Activated CD8-positive, alpha-beta memory T cell treated with anti-CD3 and anti-CD28 coated beads for 4 hours (primary cell): ENCODE results near the gene RNU6-9.
"Not testable (repeated sequence)": the region's sequence is repeated elsewhere in the genome, so short reads cannot be mapped to it uniquely, and the experiment has no call there.

Source experiments
- DNase-seq, 2 donors: peaks; one replicate each; pipeline ENCODE4 v3.0.0-alpha.2; 2020; ENCODE audit warnings: low read depth in 2 of 2

The RNU6-9 gene

DNA sequence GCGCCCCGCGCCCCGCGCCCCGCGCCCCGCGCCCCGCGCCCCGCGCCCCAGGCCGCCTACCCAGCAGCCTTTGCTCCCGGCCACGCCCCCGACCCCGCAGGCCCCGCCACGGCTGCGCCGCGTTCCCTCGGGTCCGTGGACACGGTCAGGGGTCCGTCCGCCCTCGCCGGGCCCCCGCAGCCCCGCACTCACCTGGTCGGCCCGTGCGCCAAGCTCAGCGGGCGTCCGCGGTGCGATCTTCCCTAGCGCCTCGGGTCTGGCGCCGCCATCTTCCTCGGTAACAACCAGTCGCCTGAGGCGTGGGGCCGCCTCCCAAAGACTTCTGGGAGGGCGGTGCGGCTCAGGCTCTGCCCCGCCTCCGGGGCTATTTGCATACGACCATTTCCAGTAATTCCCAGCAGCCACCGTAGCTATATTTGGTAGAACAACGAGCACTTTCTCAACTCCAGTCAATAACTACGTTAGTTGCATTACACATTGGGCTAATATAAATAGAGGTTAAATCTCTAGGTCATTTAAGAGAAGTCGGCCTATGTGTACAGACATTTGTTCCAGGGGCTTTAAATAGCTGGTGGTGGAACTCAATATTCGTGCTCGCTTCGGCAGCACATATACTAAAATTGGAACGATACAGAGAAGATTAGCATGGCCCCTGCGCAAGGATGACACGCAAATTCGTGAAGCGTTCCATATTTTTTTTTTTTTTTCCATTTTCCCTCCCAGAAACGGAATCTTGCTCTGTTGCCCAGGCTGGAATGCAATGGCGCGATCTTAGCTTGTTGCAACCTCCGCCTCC is at the start of gene RNU6-9, which contains the start of gene MED16:
TSS of gene RNU6-9 (plus strand) at position 591 of the 796 bp plus-strand sequence.
TSS of gene MED16 (minus strand) at position 294 of the 796 bp plus-strand sequence. CDS start 2,056 bp downstream, outside the sequence.
- peak; percentile 74 to 83 for DNase-seq

GRCh38 chr19:843836-844545 is 49.3 kb upstream of the RNU6-9 start:
- DNase-seq = no peak

- no peak for DNase-seq
Observed at GRCh38 chr19:844546-844971, 48.7 kb upstream of the RNU6-9 start.

DNA sequence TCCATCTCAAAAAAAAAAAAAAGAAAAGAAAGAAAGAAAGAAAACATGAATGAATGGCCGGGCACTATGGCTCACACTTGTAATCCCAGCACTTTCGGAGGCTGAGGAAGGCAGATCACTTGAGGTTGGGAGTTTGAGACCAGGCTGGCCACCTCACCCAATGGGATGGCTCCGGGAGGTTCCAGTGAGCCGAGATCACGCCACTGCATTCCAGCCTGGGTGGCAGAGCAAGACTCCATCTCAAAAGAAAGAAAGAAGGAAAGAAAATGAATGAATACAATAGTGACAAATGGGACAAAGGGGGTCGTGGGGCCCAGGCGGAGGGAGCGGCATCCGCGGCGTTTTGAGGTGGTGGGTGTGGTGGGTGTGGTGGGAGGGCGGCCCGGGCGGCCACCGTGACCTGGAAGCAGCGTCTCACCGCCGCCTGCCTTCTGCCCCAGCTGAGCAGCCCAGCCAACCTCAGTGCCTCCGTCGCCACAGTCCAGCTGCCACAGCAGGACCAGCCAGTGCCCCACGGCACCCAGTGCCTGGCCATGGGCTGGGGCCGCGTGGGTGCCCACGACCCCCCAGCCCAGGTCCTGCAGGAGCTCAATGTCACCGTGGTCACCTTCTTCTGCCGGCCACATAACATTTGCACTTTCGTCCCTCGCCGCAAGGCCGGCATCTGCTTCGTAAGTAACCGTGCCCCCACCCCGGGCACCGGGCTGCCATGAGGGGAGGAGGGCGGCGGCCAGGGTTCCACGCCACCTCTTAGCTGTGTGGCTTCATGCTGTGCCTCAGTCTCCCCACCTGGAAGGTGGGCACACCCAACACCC is 47.4 kb upstream of the RNU6-9 start:
- no peak for DNase-seq

DNA sequence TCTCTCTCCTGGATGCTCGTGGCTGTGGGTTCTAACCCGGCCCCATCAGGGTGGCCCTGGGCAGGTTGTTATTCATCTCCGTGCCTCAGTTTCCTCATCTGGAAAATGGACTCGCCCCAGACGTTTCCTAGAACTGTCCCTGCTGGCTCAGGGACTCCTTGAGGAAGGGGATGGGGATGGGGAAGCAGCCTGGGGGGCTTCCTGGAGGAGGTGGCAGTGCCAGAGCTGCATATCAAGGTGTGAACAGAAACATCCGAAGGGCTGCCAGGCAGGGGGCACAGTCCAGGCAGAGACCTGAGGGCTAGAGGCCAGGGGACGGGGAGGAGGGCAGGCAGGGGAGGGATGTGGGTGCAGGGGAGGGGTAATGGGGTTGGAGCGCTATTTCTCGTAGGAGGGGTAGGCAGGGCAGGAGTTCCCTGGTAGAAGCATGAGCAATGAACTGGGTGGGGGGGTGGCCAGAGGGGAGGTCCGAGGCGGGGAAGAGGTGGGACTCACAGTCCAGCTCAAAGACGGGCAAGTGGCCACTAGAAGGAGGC is 44.8 kb upstream of the RNU6-9 start:
- no peak for DNase-seq

GRCh38 chr19:849195-849594 is 44.1 kb upstream of the RNU6-9 start:
- DNase-seq = not testable (repeated sequence)

DNA sequence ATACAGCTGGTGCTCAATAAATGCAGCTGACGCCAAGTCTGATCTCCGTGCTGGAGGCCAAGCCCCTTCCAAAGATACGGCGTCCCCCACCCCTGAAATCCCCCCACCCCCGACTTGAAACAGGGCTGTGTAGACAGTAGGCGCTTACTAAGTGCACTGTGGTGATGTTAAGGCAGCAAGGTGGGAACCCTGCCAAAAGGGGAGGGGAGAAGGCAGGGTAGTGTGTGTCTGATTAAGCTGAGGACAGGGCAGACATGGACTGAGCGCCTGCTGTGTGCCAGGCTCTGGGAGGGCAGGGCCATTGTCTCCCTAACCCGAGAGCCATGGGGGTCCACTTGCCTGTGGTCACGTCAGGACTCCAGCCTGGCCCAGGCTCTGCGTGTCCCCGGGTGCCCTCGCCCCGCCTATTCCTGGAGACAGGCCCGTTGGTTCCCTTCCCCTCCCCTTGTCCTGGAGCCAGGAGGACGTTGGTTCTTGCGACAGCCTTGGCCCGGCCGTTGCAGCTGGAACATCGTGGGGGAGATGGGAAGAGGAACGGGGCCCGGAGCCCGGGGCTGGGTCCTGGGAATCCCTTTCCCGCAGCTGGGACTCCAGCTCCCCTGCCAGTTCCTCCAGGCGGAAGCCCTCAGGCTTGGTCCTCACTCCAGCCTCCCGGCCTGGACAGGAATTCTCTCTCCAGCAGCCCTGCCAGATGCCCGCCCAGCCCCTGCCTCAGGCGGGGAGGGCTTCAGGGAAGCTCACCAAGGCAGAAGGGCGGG is 42.9 kb upstream of the RNU6-9 start:
- no peak for DNase-seq

DNA sequence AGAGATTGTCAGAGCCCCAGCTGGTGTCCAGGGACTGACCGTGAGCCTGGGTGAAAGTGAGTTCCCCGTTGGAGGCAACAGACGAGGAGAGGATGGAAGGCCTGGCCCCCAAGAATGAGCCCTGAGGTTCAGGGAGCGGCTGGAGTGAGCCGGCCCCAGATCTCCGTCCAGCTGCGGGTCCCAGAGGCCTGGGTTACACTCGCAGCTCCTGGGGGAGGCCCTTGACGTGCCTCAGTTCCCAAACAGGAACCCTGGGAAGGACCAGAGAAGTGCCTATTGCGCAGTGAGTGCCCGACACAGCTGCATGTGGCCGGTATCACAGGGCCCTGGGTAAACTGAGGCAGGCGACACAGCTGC is 42.3 kb upstream of the RNU6-9 start:
- DNase-seq = no peak

- no peak for DNase-seq
Observed at GRCh38 chr19:852136-853013, 40.9 kb upstream of the RNU6-9 start, which contains the start of gene ELANE. Gene ELANE (plus strand): TSS chr19:852303. CDS start chr19:852329, 26 bp downstream.

DNA sequence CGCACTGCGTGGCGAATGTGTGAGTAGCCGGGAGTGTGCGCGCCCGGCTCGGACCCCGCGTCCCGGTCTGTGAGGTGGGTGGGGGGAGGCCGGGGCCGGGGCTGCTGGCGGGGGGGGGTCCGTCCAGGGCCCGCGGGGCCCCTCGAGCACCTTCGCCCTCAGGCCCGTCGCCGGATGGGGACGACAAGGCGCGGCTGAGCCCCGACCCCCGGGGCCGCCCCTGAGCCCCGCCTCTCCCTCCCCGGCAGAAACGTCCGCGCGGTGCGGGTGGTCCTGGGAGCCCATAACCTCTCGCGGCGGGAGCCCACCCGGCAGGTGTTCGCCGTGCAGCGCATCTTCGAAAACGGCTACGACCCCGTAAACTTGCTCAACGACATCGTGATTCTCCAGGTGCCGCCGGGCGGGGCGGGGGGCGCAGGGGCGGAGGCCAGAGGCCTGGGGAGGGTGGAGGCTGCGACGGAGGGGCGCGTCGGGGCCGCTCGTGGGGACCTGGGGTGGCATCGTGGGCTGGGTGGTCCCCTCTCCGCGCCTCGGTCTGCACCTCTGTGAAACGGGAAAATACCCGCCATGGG is 40.2 kb upstream of the RNU6-9 start:
- DNase-seq = no peak

DNA sequence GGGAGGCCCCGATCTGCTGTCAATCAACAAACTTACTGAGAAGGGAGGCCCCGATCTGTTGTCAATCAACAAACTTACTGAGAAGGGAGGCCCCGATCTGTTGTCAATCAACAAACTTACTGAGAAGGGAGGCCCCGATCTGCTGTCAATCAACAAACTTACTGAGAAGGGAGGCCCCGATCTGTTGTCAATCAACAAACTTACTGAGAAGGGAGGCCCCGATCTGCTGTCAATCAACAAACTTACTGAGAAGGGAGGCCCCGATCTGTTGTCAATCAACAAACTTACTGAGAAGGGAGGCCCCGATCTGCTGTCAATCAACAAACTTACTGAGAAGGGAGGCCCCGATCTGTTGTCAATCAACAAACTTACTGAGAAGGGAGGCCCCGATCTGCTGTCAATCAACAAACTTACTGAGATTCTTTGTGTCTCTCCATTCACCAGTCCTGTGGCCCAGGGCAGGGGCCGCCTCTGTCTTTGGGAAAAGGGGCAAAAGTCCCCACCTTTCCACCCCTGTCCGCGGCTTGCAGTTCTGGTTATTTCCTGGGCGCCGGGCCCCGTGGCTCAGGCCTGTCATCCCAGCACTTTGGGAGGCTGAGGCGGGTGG is 39.6 kb upstream of the RNU6-9 start:
- DNase-seq = not testable (repeated sequence)

DNA sequence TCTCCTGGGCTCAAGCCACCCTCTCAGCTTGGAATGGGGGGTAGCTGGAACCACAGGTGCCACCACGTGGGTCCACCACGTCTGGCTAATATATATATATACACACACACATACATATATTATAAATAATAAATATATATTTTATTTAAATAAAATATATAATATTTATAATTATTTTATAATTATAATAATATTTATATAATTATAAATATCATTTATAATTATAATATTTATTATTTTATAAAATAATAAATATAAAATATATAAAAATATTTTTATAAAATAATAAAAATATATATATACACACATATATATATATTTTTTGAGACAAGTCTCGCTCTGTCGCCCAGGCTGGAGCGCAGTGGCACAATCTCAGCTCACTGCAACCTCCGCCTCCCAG is 38.7 kb upstream of the RNU6-9 start:
- DNase-seq = no peak

GRCh38 chr19:855142-855541 is 38.1 kb upstream of the RNU6-9 start:
- DNase-seq = no peak

GRCh38 chr19:855566-856120 is 37.6 kb upstream of the RNU6-9 start:
- no peak for DNase-seq

- no peak for DNase-seq
Observed at GRCh38 chr19:858284-858683, 35.0 kb upstream of the RNU6-9 start.

DNA sequence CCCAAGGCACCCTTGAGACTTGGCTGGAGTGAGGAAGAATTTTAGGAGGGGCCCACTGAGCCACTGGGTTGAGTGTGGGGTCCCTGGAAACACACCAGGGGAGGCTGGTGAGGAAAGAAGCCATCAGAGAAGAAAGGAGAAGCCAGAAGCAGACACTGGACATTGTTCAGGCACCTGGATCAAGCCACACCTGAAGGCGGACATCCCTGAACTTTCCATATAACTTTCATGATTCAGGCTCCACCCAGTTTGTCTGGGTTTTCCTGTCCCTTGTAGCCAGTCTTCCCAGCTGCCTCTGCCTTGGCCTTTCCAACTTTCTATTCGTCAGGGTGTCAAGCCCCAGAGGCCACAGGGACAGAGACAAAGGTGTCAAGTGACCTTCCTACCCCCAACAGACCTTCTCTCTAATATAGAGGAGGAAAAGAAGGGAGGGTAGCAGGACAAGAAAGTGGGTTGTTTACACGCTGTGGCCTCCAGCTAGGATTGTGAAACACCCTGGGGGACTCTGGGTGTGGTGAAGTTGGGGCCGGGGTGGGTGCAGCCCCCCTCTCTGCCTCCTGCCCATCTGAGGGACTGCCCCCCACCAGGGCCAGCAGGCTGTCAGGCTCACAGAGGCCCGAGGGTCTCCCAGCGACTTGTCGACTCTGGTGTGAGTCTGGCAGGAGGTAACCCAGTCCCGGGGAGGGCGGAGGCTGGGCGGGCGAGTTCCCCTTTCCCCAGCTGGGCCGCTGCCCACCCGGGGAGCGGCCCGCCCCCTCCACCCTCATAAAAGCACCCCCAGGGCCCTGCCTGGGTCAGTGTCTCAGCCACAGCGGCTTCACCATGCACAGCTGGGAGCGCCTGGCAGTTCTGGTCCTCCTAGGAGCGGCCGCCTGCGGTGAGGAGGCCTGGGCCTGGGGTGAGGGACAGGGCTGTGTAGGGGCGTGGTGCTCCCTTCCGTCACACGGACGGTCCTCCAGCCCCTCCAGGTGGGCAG is 34.1 kb upstream of the RNU6-9 start, which contains the start of gene CFD:
TSS of gene CFD (plus strand) at position 797 of the 976 bp plus-strand sequence. CDS start at position 823, 26 bp downstream.
- DNase-seq = no peak

DNA sequence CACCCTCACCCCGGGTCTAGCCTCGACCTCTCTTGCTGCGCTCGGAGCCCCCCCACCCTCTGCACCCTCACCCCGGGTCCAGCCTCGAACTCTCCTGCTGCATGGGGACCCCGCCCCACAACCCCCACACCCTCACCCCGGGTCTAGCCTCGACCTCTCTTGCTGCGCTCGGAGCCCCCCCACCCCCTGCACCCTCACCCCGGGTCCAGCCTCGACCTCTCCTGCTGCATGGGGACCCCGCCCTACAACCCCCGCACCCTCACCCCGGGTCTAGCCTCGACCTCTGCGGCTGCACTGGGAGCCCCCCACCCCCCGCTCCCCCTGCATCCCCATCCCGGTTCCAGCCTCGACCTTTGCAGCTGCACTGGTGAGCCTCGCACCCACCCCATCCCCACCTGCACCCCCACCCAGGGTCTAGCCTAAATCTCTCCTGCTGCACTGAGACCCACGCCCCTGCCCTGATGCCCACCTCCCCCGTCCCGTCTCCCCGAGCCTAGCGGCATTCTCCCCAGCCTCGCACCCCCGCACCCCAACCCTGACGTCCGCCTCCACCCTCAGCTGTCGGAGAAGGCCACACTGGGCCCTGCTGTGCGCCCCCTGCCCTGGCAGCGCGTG is 32.0 kb upstream of the RNU6-9 start:
- no peak for DNase-seq
